Measurements from ENCODE around the gene RNF112.

RNF112 gene

GRCh38 chr17:19449656-19450055 is 38.6 kb downstream of the RNF112 start:
- ChIA-PET POLR2A (interaction anchor here (1.1 kb wide), 1 partner anchor 84 kb away, joined by 3 read pairs; no protein-coding TSS in a partner anchor), CTCF (interaction anchor here (0.6 to 5.6 kb wide), 5 partner anchors 61 to 199 kb away, joined by 3 to 156 read pairs (median 3); partner anchors contain the start of genes ALDH3A2 and B9D1)
- no peak overlapping the region for H3K27ac ChIP-seq (ENCODE audit: extremely low read depth, low read depth, low read length)
- no peaks in the 10 kb centered on the region for H3K36me3 ChIP-seq (ENCODE audit: control insufficient read depth in 2 of 2, insufficient read depth in 1 of 2, low read length in 2 of 2)
- no peaks in the 10 kb centered on the region; the same call in 1 of the 2 replicates for H3K9me3 ChIP-seq (ENCODE audit: control insufficient read depth, insufficient read depth, low read depth, low read length)
- H3K4me3 ChIP-seq (ENCODE audit: low read depth, low read length), result no peak overlapping the region
- H3K4me1 ChIP-seq (ENCODE audit: control insufficient read depth, insufficient read depth, low read length), result peaks cover 8% of the 10 kb centered on the region
- no peak for TF ChIP-seq ZNF202 (tag by site-specific recombination; IDR thresholded peaks at IDR 0.05; ENCODE audit: borderline replicate concordance)
- no peak for TF ChIP-seq PRDM10 (tag by site-specific recombination; IDR thresholded peaks at IDR 0.05)
- no peak for TF ChIP-seq ZNF311 (tag by site-specific recombination; IDR thresholded peaks at IDR 0.05; ENCODE audit: borderline replicate concordance)
- no peak for TF ChIP-seq ZNF341 (tag by site-specific recombination; IDR thresholded peaks at IDR 0.05; ENCODE audit: low read depth)
- TF ChIP-seq ZNF558 (tag by site-specific recombination; IDR thresholded peaks at IDR 0.05), result no peak
- TF ChIP-seq ZNF280C (tag by site-specific recombination; IDR thresholded peaks at IDR 0.05), result no peak
- no peak for TF ChIP-seq KLF8 (tag by site-specific recombination; IDR thresholded peaks at IDR 0.05)
- no peak for TF ChIP-seq SCRT2 (tag by site-specific recombination; IDR thresholded peaks at IDR 0.05)
- no peak for TF ChIP-seq ZNF292 (tag by site-specific recombination; IDR thresholded peaks at IDR 0.05; ENCODE audit: borderline replicate concordance, low read depth)
- no peak for TF ChIP-seq ZSCAN5A (tag by site-specific recombination; IDR thresholded peaks at IDR 0.05)
- TF ChIP-seq TRIM28 (IDR thresholded peaks at IDR 0.05; ENCODE audit: borderline replicate concordance, low read length), result no peak
- no peak for TF ChIP-seq ZNF138 (tag by site-specific recombination; IDR thresholded peaks at IDR 0.05; ENCODE audit: borderline replicate concordance)
- TF ChIP-seq MEIS1 (CRISPR knock-in tag; IDR thresholded peaks at IDR 0.05; ENCODE audit: borderline replicate concordance), result no peak
- no peak for TF ChIP-seq ZNF530 (tag by site-specific recombination; IDR thresholded peaks at IDR 0.05; ENCODE audit: low read depth)
- TF ChIP-seq ZNF239 (tag by site-specific recombination; IDR thresholded peaks at IDR 0.05), result no peak
- TF ChIP-seq PATZ1 (tag by site-specific recombination; IDR thresholded peaks at IDR 0.05), result no peak
- no peak for TF ChIP-seq ZNF157 (tag by site-specific recombination; IDR thresholded peaks at IDR 0.05)
- TF ChIP-seq BCL11B (tag by site-specific recombination; IDR thresholded peaks at IDR 0.05; ENCODE audit: low read depth), result no peak

Measured in HEK293 (cell line).